GM19324 (cell line): ENCODE results near the gene ZCCHC24.
"Not testable (repeated sequence)": the region's sequence is repeated elsewhere in the genome, so short reads cannot be mapped to it uniquely, and the experiment has no call there.

Experiments used
- ATAC-seq: cut with Tn5 transposase; IDR thresholded peaks from one replicate; pipeline ENCODE4 v1.9.1; 2021; ENCODE audit warnings: mild to moderate bottlenecking, moderate library complexity; ENCODE audit not compliant: unreplicated experiment, low FRiP score

ZCCHC24 gene

DNA sequence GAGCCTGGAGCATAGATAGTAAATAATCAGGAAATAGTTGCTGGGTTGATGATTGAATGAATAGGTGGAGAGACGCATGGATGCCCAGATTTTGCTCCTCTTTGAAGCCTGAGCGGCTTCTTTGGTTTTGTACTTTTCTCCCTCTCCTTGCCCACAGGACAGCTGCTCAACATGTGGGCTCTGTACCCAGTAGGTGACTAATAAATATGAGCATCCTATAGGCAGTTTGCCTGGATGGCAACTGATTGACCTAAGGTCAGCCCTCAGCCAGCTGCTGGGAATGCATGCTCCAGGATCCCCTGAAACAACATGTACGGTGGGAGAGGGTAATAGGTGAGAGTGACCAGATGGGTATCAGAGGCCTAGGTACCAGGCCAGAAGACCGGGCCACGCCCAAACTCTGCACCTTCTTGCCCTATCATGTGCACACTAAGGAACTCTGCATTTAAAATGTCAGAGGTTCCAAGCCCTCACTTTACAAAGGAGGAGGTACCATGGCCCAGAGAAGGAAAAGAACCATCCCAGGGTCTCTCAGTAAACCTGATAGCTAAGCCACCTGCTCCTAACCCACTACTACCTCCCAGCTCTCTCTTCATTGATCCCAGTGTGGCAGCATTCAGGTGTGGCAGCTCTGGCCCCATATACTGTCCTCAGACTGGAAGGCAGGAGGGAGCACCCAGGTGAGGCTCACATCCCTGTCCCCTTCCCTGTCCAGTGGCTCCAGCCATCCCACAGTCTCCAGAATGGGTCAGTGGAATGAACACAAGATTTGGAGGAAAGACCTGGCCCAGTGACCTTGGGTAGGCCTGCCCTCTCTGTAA is 2.7 kb upstream of the ZCCHC24 start:
- no peak for ATAC-seq

DNA sequence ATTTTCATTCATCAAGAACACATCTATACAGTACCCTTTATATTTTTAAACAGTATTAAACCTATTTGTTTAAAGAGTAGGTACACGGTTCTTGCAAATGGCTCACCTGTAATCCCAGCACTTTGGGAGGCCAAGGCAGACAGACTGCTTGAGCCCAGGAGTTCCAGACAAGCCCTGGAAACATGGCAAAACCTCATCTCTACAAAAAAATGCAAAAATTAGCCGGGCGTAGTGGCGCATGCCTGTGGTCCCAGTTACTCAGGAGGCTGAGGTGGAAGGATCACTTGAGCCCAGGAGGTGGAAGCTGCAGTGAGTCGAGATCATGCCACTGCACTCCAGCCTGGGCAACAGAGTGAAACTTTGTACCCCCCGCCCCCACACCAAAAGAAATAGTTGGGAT is 1.8 kb upstream of the ZCCHC24 start:
- ATAC-seq = not testable (repeated sequence)

DNA sequence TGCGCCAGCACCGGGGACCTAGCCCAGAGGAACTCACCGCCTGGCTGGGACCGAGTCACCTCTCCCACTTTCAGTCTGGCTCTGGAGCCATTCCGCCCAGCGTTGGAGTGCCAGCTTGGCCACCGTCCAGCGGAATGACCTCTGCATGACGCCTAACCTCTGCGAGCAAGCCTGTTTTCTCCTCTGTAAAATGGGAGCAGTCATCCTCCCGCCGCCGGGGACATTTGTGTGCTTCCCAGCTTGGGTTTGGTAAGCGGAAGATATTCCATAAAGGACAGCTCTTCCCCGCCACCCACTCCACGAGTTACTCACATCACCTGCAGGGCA is 1.3 kb upstream of the ZCCHC24 start:
- no peak for ATAC-seq

DNA sequence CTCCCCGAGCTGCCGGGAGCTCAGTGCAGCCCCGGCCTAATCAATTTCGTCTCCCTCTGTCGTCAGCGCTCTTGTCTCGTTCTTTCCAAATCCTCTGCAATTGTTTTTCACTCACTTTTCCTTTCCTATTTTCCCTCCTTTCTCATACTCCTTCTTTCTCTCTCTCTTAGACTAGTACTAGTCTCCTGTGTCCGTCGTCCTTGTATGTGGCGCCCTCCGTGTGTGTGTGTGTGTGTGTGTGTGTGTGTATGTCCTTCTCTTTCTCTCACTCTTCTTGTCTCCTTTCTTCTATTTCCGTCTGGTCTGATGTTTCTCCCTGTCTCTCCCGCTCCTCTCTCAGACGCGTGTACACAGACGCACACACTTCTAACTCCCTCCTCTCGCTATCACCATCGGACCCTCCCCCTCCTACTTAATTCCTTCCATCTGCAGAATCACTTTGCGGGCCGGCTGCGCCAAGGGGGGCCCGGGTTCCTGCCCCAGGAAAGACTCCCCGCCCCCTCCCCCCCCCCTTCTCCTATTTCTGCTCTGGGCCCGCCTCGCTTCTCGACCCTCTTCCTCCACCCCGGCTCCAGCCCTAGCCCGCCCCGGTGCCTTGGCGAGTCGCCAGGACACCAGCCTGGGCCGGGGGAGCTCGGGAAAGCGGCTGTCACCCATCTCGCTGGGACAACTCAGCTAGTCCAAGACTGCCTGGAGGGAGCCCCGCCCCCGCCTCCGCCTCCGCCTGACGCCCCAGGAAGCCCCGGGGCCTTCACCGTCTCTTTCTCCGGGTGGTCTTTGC is 743 bp upstream of the ZCCHC24 start:
- ATAC-seq = peak; percentile 4

GRCh38 chr10:79444199-79445119 is 965 bp downstream of the ZCCHC24 start:
- peak; percentile 11 for ATAC-seq

- no peak for ATAC-seq
Observed at GRCh38 chr10:79443338-79444198, 1.9 kb downstream of the ZCCHC24 start.

- no peak for ATAC-seq
Observed at GRCh38 chr10:79442171-79443040, 3.0 kb downstream of the ZCCHC24 start.

DNA sequence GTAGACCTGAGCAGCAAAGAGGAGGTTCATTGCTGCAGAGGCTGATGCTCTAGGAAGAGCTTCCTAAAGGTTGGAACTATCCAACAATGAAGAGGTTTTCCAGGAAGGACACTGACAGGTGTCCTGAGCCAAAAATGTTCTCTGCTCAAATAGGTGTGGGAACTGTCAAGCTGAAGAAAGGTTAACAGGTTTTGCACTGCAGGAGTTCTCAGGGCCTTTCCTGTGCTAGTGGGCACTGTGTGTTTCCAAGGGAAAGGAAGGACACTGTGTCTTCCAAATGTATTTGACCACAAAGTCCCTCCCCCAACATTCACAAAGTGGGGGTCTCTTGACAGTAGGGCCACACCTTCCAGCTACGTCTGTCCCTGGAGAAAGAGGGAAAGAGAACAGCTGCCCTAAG is 4.0 kb downstream of the ZCCHC24 start:
- no peak for ATAC-seq

- no peak for ATAC-seq
Observed at GRCh38 chr10:79440281-79440680, 5.1 kb downstream of the ZCCHC24 start.

DNA sequence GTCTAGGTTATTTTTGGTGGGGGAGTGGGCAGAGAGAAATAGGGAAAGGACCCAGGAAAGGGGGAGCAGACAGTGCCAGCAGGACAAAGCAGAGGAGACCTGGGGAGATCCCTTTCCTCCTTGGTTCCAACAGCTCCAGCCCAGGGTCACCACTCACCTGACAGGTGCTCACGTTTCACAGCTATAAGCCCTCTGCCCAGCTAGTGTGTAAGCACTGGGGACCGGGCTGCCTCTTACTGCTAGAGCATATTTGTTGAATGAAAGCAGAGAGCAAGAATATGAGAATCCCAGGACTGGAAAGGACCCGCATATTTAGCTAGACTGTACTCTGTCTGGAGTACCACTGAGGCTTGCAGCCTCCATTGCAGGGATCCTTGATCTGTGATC is 6.7 kb downstream of the ZCCHC24 start:
- ATAC-seq = no peak

- no peak for ATAC-seq
Observed at GRCh38 chr10:79438021-79438698, 7.3 kb downstream of the ZCCHC24 start.

DNA sequence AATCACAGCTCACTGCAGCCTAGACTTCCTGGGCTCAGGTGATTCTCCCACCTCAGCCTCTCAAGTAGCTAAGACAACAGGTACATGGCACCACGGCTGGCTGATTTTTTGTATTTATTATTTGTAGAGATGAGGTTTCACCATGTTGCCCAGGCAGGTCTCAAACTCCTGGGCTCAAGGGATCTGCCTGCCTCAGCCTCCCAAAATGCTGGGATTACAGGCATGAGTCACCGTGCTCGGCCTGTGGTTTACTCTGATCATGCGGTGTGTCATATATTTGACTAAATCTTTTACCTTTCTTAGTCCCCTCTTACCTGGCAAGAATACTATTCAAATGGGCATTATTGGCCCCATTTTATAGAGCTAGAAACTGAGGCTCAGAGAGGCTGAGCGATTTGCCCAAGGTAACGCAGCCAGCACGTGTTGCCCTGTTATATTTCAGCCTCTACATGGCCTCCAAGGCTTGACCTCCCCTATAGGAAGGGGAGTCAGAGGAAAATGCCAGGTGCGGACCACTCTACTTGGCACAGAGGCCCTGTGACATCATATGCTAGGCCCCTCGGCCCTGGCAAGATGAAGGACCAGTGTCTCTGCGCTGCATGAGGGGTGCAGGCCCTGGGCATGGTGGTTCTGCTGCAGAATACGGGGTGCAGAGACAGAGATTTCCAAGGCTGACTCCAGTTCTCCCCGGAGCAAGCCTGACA is 8.2 kb downstream of the ZCCHC24 start:
- no peak for ATAC-seq

- no peak for ATAC-seq
Observed at GRCh38 chr10:79436850-79437103, 8.6 kb downstream of the ZCCHC24 start.

- no peak for ATAC-seq
Observed at GRCh38 chr10:79436066-79436849, 9.2 kb downstream of the ZCCHC24 start.

DNA sequence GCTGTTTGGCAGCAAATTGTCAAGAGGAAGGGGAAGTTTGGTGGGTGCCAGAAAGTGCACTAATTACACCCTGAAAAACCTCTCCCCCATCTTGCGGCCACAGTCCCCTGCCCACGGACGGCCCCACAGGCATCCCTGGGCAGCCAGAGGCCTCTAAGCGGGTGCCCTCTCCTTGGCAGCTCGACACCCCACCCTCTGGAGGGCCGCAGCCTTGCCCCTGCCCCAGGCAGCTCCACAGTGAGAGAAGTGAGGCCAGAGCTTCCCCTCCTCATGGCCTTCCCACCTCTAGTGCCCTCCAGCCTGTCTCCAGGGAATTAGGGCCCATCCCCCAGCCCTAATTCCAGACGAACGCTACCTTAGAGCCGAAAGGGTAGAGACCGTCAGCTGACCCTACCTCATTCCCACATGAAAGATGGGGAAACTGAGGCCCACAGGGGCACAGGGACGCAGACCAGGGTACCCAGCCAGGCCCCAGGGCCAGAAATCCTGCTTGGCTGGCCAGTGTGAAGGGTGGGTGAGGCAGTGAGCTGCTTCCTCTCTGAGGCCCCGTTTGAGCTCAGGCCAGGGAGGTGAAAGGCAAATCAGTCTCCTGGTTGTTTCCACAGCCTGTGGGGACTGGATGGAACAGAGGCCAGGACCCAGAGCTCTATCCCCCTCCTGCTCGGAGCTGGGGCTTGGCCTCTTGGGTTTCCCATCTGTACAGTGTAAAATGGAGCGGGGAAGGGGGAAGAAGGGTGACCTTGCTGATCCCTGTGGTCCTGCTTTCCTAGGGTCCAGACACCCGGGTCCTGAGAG is 10.0 kb downstream of the ZCCHC24 start:
- no peak for ATAC-seq

DNA sequence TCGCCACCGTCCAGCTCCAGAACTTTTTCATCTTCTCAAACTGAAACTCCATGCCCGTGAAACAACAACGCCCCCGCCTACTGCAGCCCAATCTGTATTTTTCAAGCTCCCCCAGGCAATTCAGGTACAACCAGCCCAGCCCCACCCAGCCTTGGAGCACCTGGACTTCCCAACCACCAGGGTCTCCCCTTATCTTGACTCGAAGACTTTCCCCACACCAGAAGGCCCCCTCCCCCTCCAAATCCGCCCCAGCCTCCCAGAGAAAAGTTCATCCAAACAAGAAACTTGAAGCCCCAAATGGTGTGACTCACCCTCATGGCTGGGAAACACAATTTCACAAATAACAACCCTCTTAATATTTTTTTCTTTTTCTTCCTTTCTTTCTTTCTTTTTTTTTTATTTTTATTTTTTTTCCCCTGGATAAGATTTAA is 10.6 kb downstream of the ZCCHC24 start:
- ATAC-seq = no peak
